Ascending aorta (tissue), 2 donors: ENCODE results near the gene TMEM108. TPM values are rescaled to one million over a fixed set of nuclear protein-coding genes. Genes with fewer than 3 reads are reported as not detected.

Source experiments
- DNase-seq, 2 donors: peaks; one replicate each; pipeline ENCODE4 v3.0.0-alpha.2; 2019; ENCODE audit warnings: low spot score in 2 of 2
- H3K27ac ChIP-seq, 2 donors: fragments of 200-600 bp; sonication (generic); one replicate each; pipeline ENCODE4 v1.5.1; 2016 to 2017; ENCODE audit warnings: mild to moderate bottlenecking in 1 of 2
- H3K27me3 ChIP-seq: fragments of 200-600 bp; sonication (generic); one replicate; pipeline ENCODE4 v1.5.1; 2017
- H3K36me3 ChIP-seq, 2 donors: fragments of 200-600 bp; sonication (generic); one replicate each; pipeline ENCODE4 v1.5.1; 2016
- H3K4me1 ChIP-seq, 2 donors: fragments of 200-600 bp; sonication (generic); one replicate each; pipeline ENCODE4 v1.5.1; 2016 to 2017; ENCODE audit warnings: mild to moderate bottlenecking in 1 of 2
- H3K4me3 ChIP-seq, 2 donors: fragments of 200-600 bp; sonication (generic); one replicate each; pipeline ENCODE4 v1.5.1; 2016 to 2017; ENCODE audit warnings: mild to moderate bottlenecking in 1 of 2
- H3K9me3 ChIP-seq, 2 donors: fragments of 200-600 bp; sonication (generic); one replicate each; pipeline ENCODE4 v1.5.1; 2016
- intact Hi-C: fragments of 100-400 bp; cut with DNase I; formaldehyde crosslinking; loops from one replicate; pipeline ENCODE4 v1.15.1; 2023
- total RNA-seq: library from RNA; depleted of rRNA; stranded (reverse); fragments of >200 nt; gene quantifications from one replicate; pipeline ENCODE4 v1.1.0, GENCODE V29; 2016
- TF ChIP-seq, protein P1 (sequence below), 3 experiments: fragments of 200-600 bp in 2 of 3; fragments of 450-650 bp in 1 of 3; sonication (generic) in 2 of 3; IDR thresholded peaks; one replicate each; pipeline ENCODE4 v1.5.1; 2016 to 2019; ENCODE audit warnings: antibody characterized with exemption in 3 of 3, mild to moderate bottlenecking in 1 of 3, moderate library complexity in 1 of 3

Gene TMEM108
- total RNA-seq, 1 donor from 2014 or later: not detected

DNA sequence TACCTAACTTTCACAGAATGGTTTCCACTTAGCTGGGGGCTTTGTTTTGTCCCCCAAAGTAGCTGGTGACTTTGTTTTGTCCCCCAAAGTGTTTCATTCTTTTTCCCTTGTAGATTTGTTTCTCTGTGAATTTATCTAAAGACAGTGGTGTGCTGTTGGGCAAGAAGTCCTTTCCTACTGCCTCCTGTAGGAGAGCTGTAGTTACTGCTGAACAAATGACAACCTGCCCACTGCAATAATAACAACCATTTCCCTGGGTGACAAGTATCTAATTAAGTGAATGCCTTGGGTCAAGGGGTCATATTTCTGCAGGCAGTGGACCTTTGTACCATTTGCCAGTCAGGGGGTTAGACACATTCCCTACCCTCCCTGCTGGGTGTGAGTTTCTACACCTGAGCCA lies 236.3 kb downstream of the TMEM108 start:
- H3K36me3 ChIP-seq: no peaks in the 10 kb centered on the region
- intact Hi-C loops: no loop called here

DNA sequence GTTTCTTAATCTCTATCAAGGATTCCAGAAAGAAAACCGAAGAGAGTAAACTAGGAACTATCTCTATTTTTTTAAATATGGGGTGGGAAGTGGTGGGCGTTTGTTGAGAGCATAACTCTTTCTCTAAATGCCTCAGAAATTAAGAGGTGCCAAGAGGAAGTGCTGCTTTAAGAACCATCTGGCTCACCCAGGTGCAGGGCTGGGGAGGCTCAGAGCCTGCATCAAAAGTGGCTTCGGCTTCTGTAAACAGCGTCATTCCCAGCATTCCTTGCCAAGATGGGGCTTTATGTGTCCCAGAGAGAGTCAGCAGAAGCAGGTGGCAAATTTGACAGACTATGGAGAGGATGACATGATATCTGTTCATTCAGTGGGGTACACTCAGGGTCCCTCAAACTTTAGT lies 238.4 kb downstream of the TMEM108 start:
- Histone ChIP-seq H3K27me3 (no peaks in the 10 kb centered on the region), H3K4me1 (no peaks in the 10 kb centered on the region), H3K9me3 (no peaks in the 10 kb centered on the region), H3K27ac (no peak overlapping the region), H3K36me3 (no peaks in the 10 kb centered on the region), H3K4me3 (no peak overlapping the region)
- TF ChIP-seq, protein P1, sequence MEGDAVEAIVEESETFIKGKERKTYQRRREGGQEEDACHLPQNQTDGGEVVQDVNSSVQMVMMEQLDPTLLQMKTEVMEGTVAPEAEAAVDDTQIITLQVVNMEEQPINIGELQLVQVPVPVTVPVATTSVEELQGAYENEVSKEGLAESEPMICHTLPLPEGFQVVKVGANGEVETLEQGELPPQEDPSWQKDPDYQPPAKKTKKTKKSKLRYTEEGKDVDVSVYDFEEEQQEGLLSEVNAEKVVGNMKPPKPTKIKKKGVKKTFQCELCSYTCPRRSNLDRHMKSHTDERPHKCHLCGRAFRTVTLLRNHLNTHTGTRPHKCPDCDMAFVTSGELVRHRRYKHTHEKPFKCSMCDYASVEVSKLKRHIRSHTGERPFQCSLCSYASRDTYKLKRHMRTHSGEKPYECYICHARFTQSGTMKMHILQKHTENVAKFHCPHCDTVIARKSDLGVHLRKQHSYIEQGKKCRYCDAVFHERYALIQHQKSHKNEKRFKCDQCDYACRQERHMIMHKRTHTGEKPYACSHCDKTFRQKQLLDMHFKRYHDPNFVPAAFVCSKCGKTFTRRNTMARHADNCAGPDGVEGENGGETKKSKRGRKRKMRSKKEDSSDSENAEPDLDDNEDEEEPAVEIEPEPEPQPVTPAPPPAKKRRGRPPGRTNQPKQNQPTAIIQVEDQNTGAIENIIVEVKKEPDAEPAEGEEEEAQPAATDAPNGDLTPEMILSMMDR (IDR thresholded peaks at IDR 0.05): no peak
- intact Hi-C loops: no loop called here
- DNase-seq: no peak

More for the DNA sequence above, 236.3 kb downstream of the TMEM108 start:
- Histone ChIP-seq H3K27ac (no peak overlapping the region), H3K9me3 (no peaks in the 10 kb centered on the region), H3K4me3 (no peak overlapping the region), H3K27me3 (no peaks in the 10 kb centered on the region), H3K4me1 (no peaks in the 10 kb centered on the region)
- TF ChIP-seq, protein P1 (IDR thresholded peaks at IDR 0.05): no peak
- no peak for DNase-seq

DNA sequence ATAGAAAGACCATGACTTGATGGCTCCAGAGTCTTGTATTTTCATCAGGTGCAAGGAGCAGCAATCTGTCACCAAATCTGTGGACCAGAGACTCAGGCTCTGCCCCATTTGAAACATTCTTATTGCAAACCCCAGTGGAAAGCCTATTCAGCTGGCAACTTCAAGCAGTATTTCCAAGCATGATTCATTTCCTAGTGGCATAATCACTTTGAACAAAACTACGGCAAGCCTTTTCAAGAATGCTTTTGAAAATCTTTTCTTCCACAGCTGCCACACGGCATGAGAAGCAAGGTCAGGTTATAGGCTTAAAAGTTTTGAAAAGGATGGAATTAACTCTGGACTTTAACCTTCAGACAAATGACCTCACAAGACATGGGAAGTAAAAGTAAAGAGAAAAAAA lies 239.6 kb downstream of the TMEM108 start:
- H3K9me3 ChIP-seq: no peaks in the 10 kb centered on the region
- no peak overlapping the region for H3K27ac ChIP-seq
- intact Hi-C loops: no loop called here
- H3K36me3 ChIP-seq: no peaks in the 10 kb centered on the region
- no peak for DNase-seq
- TF ChIP-seq, protein P1 (IDR thresholded peaks at IDR 0.05): no peak
- H3K4me1 ChIP-seq: no peaks in the 10 kb centered on the region
- no peak overlapping the region for H3K4me3 ChIP-seq
- H3K27me3 ChIP-seq: no peaks in the 10 kb centered on the region

DNA sequence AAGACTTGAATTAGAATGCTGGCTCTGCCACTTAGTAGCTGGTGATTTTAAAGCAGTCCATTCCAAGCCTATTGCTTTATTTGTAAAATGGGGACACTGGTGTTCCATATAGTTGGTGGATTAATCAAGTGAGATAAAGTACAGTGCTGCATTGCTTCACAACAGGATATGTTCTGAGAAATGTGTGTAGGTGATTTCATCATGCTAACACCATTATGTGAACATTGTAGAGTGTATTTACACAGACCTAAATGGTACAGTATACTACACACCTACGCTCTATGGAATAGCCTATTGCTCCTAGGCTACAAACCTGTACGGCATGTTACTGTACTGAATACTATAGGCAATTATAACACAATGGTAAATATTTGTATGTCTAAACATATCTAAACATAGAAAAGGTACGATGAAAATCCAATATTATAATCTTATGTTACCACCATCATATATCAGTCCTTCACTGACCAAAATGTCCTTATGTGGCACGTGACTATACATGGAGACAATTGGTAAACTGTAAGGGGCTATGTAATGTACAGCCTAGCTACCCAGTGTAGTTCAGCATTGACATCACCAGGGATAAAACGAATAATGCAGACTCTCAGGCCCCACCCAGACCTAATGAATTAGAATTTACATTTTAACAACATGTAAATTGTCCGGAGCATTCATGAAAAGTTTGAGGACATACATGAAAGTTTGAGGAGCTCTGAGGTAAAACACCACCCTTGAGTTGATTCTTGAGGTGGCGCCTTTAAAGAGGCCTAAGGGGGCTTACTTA lies 240.3 kb downstream of the TMEM108 start:
- Histone ChIP-seq H3K27me3 (no peaks in the 10 kb centered on the region), H3K36me3 (no peaks in the 10 kb centered on the region), H3K4me3 (no peak overlapping the region), H3K27ac (no peak overlapping the region), H3K9me3 (no peaks in the 10 kb centered on the region), H3K4me1 (no peaks in the 10 kb centered on the region)
- TF ChIP-seq, protein P1 (IDR thresholded peaks at IDR 0.05): no peak
- no peak for DNase-seq
- intact Hi-C loops: no loop called here

DNA sequence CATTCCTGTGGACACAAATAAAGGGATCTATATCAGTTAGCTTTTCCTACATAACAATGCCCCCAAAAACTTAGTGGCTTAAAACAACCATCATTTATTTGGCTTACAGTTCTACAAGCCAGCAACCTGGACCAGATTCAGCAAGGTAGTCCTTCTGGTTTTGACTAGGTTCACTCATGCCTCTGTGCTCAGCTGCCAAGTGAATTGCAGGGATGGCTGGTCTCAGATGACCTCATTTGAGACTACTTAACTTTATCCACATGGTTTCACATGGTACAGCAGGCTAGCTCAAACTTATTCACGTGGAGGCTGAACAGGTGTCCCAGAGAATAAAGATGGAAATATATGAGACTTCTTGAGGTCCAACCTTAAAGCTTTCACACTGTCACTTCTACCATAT lies 242.4 kb downstream of the TMEM108 start:
- Histone ChIP-seq H3K27ac (no peak overlapping the region), H3K9me3 (no peaks in the 10 kb centered on the region), H3K27me3 (no peaks in the 10 kb centered on the region), H3K4me1 (no peaks in the 10 kb centered on the region), H3K36me3 (no peaks in the 10 kb centered on the region), H3K4me3 (no peak overlapping the region)
- no peak for DNase-seq
- TF ChIP-seq, protein P1 (IDR thresholded peaks at IDR 0.05): no peak
- intact Hi-C loops: no loop called here
